ENCODE data around the gene PPIAL4G. TPM values are rescaled to one million over a fixed set of nuclear protein-coding genes. Genes with fewer than 3 reads are reported as not detected.

Gene PPIAL4G
- total and polyA plus RNA-seq, 10 of the 15 experiments (the other 5 are each of a cell fraction or from before 2014, with no cell fraction given): not detected

DNA sequence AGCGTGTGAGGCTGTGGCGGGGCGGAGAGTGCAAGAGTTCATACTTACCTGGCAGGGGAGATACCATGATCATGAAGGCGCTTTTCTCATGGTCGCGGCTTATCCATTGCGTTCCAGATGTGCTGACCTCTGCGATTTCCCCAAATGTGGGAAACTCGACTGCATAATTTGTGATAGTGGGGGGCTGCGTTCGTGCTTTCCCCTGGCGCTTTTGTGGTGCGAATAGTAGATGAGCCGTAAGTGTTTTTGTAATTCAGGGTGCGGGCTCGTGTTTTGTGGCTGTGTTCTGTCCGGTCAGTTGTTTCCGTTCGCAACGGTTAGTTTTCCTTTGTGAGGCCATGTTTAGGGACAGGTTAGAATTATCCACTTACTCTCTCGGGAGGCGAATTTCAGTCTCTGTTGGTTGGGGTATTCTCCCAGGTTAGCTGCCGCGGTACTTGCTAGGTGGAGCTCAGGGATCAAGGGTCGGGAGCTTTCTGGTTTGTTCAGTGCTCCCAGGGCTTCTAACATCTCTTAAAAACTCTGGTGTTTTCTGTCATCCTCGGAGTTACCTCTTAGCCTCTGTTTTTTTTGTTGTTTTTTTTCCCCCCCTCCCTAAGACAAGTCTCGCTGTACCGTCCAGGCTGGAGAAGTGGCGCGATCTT lies 39.6 kb upstream of the PPIAL4G start (continued):
- peak; percentile 93 for TF ChIP-seq CREM (IDR thresholded peaks at IDR 0.05; ENCODE audit: low read depth)
- TF ChIP-seq SMARCA5 (IDR thresholded peaks at IDR 0.05): peak; percentile 57; the same call in 1 of the 2 replicates
- peak; percentile 73 for TF ChIP-seq JUNB (IDR thresholded peaks at IDR 0.05)
- peak; percentile 100 for TF ChIP-seq POU2F2 (IDR thresholded peaks at IDR 0.05; ENCODE audit: borderline replicate concordance, low read depth, low read length)
- TF ChIP-seq, protein P1, sequence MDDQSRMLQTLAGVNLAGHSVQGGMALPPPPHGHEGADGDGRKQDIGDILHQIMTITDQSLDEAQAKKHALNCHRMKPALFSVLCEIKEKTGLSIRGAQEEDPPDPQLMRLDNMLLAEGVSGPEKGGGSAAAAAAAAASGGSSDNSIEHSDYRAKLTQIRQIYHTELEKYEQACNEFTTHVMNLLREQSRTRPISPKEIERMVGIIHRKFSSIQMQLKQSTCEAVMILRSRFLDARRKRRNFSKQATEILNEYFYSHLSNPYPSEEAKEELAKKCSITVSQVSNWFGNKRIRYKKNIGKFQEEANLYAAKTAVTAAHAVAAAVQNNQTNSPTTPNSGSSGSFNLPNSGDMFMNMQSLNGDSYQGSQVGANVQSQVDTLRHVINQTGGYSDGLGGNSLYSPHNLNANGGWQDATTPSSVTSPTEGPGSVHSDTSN (IDR thresholded peaks at IDR 0.05; ENCODE audit: insufficient replicate concordance, low read depth, low read length): peak; percentile 79
- peak; percentile 70 for TF ChIP-seq ZSCAN29 (IDR thresholded peaks at IDR 0.05)
- peak; percentile 100 for TF ChIP-seq ZBED1 (IDR thresholded peaks at IDR 0.05; ENCODE audit: borderline replicate concordance)
- TF ChIP-seq IRF4 (IDR thresholded peaks at IDR 0.05; ENCODE audit: low read depth, low read length): 0 out of 2 replicates have a peak, but pooled peaks have one; percentile 41
- TF ChIP-seq, protein P2, sequence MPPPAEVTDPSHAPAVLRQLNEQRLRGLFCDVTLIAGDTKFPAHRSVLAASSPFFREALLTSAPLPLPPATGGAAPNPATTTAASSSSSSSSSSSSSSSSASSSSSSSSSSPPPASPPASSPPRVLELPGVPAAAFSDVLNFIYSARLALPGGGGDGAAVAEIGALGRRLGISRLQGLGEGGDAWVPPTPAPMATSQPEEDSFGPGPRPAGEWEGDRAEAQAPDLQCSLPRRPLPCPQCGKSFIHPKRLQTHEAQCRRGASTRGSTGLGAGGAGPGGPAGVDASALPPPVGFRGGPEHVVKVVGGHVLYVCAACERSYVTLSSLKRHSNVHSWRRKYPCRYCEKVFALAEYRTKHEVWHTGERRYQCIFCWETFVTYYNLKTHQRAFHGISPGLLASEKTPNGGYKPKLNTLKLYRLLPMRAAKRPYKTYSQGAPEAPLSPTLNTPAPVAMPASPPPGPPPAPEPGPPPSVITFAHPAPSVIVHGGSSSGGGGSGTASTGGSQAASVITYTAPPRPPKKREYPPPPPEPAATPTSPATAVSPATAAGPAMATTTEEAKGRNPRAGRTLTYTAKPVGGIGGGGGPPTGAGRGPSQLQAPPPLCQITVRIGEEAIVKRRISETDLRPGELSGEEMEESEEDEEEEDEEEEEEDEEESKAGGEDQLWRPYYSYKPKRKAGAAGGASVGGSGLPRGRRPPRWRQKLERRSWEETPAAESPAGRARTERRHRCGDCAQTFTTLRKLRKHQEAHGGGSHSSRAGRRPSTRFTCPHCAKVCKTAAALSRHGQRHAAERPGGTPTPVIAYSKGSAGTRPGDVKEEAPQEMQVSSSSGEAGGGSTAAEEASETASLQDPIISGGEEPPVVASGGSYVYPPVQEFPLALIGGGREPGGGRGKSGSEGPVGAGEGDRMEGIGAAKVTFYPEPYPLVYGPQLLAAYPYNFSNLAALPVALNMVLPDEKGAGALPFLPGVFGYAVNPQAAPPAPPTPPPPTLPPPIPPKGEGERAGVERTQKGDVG (CRISPR knock-in tag; IDR thresholded peaks at IDR 0.05): peak; percentile 99
- 0 out of 2 replicates have a peak, but pooled peaks have one; percentile 24 for TF ChIP-seq STAT1 (conservative IDR thresholded peaks at IDR 0.05)
- TF ChIP-seq, protein P3, sequence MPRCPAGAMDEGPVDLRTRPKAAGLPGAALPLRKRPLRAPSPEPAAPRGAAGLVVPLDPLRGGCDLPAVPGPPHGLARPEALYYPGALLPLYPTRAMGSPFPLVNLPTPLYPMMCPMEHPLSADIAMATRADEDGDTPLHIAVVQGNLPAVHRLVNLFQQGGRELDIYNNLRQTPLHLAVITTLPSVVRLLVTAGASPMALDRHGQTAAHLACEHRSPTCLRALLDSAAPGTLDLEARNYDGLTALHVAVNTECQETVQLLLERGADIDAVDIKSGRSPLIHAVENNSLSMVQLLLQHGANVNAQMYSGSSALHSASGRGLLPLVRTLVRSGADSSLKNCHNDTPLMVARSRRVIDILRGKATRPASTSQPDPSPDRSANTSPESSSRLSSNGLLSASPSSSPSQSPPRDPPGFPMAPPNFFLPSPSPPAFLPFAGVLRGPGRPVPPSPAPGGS (IDR thresholded peaks at IDR 0.05; ENCODE audit: borderline replicate concordance, insufficient read depth, low read depth, low read length, poor library complexity, severe bottlenecking): peak; percentile 97
- TF ChIP-seq NBN (IDR thresholded peaks at IDR 0.05): peak; percentile 96
- TF ChIP-seq BCL11A (IDR thresholded peaks at IDR 0.05; ENCODE audit: low read depth, low read length): peak; percentile 97
- TF ChIP-seq, protein P4, sequence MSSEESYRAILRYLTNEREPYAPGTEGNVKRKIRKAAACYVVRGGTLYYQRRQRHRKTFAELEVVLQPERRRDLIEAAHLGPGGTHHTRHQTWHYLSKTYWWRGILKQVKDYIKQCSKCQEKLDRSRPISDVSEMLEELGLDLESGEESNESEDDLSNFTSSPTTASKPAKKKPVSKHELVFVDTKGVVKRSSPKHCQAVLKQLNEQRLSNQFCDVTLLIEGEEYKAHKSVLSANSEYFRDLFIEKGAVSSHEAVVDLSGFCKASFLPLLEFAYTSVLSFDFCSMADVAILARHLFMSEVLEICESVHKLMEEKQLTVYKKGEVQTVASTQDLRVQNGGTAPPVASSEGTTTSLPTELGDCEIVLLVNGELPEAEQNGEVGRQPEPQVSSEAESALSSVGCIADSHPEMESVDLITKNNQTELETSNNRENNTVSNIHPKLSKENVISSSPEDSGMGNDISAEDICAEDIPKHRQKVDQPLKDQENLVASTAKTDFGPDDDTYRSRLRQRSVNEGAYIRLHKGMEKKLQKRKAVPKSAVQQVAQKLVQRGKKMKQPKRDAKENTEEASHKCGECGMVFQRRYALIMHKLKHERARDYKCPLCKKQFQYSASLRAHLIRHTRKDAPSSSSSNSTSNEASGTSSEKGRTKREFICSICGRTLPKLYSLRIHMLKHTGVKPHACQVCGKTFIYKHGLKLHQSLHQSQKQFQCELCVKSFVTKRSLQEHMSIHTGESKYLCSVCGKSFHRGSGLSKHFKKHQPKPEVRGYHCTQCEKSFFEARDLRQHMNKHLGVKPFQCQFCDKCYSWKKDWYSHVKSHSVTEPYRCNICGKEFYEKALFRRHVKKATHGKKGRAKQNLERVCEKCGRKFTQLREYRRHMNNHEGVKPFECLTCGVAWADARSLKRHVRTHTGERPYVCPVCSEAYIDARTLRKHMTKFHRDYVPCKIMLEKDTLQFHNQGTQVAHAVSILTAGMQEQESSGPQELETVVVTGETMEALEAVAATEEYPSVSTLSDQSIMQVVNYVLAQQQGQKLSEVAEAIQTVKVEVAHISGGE (CRISPR knock-in tag; IDR thresholded peaks at IDR 0.05): peak; percentile 84
- TF ChIP-seq, protein P5, sequence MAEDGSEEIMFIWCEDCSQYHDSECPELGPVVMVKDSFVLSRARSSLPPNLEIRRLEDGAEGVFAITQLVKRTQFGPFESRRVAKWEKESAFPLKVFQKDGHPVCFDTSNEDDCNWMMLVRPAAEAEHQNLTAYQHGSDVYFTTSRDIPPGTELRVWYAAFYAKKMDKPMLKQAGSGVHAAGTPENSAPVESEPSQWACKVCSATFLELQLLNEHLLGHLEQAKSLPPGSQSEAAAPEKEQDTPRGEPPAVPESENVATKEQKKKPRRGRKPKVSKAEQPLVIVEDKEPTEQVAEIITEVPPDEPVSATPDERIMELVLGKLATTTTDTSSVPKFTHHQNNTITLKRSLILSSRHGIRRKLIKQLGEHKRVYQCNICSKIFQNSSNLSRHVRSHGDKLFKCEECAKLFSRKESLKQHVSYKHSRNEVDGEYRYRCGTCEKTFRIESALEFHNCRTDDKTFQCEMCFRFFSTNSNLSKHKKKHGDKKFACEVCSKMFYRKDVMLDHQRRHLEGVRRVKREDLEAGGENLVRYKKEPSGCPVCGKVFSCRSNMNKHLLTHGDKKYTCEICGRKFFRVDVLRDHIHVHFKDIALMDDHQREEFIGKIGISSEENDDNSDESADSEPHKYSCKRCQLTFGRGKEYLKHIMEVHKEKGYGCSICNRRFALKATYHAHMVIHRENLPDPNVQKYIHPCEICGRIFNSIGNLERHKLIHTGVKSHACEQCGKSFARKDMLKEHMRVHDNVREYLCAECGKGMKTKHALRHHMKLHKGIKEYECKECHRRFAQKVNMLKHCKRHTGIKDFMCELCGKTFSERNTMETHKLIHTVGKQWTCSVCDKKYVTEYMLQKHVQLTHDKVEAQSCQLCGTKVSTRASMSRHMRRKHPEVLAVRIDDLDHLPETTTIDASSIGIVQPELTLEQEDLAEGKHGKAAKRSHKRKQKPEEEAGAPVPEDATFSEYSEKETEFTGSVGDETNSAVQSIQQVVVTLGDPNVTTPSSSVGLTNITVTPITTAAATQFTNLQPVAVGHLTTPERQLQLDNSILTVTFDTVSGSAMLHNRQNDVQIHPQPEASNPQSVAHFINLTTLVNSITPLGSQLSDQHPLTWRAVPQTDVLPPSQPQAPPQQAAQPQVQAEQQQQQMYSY (CRISPR knock-in tag; IDR thresholded peaks at IDR 0.05): peak; percentile 99
- TF ChIP-seq EGR1 (IDR thresholded peaks at IDR 0.05; ENCODE audit: borderline replicate concordance in 1 of 2, low read depth in 2 of 2, low read length in 2 of 2): peak; percentile 25 to 90
